Stimulated activated CD4-positive, alpha-beta T cell treated with anti-CD3 and anti-CD28 coated beads, Interleukin-1b, Interleukin-23, amount 100 ng/mL, for 4 hours (primary cell): ENCODE measurements around the gene TEX22.

ENCODE experiments used
- DNase-seq, 2 donors: peaks; one replicate each; pipeline ENCODE4 v3.0.0-alpha.2; 2020; ENCODE audit warnings: low read depth in 2 of 2

Gene TEX22

GRCh38 chr14:105366386-105367074, 31.8 kb upstream of the TEX22 start:
- DNase-seq = no peak

- no peak for DNase-seq
Measured at GRCh38 chr14:105367116-105368031, 31.0 kb upstream of the TEX22 start.

GRCh38 chr14:105368032-105368417, 30.3 kb upstream of the TEX22 start:
- no peak for DNase-seq

GRCh38 chr14:105368426-105368825, 29.9 kb upstream of the TEX22 start:
- DNase-seq = no peak

- no peak for DNase-seq
Measured at GRCh38 chr14:105368910-105369652, 29.3 kb upstream of the TEX22 start.

GRCh38 chr14:105369653-105370040, 28.7 kb upstream of the TEX22 start:
- no peak for DNase-seq

- no peak for DNase-seq
Measured at GRCh38 chr14:105374389-105374788, 23.9 kb upstream of the TEX22 start.

- DNase-seq = no peak
Measured at GRCh38 chr14:105375635-105376057, 22.7 kb upstream of the TEX22 start.

GRCh38 chr14:105376521-105377440, 21.6 kb upstream of the TEX22 start:
- DNase-seq = no peak

- DNase-seq = no peak
Measured at GRCh38 chr14:105377555-105378182, 20.7 kb upstream of the TEX22 start.

GRCh38 chr14:105378199-105378598, 20.1 kb upstream of the TEX22 start:
- DNase-seq = no peak

GRCh38 chr14:105378873-105379685, 19.3 kb upstream of the TEX22 start:
- DNase-seq = no peak

- DNase-seq = no peak
Measured at GRCh38 chr14:105379946-105380345, 18.4 kb upstream of the TEX22 start.

- DNase-seq = no peak
Measured at GRCh38 chr14:105380756-105381155, 17.6 kb upstream of the TEX22 start.

GRCh38 chr14:105381446-105382342, 16.6 kb upstream of the TEX22 start:
- DNase-seq = no peak

- no peak for DNase-seq
Measured at GRCh38 chr14:105382343-105383082, 15.8 kb upstream of the TEX22 start.

GRCh38 chr14:105383083-105383730, 15.1 kb upstream of the TEX22 start:
- DNase-seq = no peak
